Uterus (tissue), 2 donors: ENCODE results near the gene HIBCH.

Experiments
- POLR2A ChIP-seq, 2 donors: fragments of 450-650 bp; IDR thresholded peaks; one replicate each; pipeline ENCODE4 v1.6.1; 2016; ENCODE audit warnings: antibody characterized with exemption in 2 of 2, mild to moderate bottlenecking in 1 of 2, moderate library complexity in 1 of 2
- TF ChIP-seq, protein P1 (sequence below), 4 experiments: fragments of 200-600 bp in 2 of 4; fragments of 450-650 bp in 2 of 4; sonication (generic) in 2 of 4; IDR thresholded peaks; one replicate each; pipeline ENCODE4 v1.5.1; 2016 to 2019; ENCODE audit warnings: antibody characterized with exemption in 4 of 4, mild to moderate bottlenecking in 2 of 4, moderate library complexity in 1 of 4

DNA sequence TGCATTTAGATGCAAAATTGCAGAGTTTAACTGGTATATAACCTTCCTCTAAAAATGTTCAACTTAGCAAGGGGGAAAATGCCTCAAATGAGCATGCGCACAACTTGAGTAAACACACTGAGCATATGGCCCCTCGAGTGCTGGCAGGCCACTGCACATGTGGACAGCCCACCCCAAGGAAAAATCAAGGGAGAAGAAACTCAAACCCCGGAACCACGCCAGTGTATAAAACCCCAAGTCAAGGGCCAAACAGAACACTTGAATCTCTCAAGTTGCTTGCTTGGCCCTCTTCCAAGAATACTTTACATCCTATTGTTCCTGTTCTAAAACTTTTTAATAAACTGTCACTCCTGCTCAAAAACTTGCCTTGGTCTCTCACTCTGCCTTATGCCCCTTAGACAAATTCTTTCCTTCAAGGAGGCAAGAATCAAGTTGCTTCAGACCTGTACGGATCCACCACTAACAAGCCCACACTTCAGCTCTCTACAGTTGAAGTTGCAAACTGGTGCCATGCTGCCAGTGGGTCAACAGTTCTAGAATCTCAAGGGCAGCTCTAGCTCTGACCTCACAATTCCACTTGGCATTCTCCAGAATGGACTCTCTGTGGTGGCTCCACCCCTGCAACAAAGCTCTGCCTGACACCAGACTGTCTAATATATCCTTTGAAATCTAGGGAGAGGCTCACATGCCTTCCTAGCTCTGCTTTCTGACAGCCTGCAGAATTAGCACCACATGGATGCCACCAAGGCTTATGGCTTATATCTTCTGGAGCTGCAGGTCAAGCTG, 38.9 kb downstream of the HIBCH start:
- TF ChIP-seq, protein P1, sequence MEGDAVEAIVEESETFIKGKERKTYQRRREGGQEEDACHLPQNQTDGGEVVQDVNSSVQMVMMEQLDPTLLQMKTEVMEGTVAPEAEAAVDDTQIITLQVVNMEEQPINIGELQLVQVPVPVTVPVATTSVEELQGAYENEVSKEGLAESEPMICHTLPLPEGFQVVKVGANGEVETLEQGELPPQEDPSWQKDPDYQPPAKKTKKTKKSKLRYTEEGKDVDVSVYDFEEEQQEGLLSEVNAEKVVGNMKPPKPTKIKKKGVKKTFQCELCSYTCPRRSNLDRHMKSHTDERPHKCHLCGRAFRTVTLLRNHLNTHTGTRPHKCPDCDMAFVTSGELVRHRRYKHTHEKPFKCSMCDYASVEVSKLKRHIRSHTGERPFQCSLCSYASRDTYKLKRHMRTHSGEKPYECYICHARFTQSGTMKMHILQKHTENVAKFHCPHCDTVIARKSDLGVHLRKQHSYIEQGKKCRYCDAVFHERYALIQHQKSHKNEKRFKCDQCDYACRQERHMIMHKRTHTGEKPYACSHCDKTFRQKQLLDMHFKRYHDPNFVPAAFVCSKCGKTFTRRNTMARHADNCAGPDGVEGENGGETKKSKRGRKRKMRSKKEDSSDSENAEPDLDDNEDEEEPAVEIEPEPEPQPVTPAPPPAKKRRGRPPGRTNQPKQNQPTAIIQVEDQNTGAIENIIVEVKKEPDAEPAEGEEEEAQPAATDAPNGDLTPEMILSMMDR (IDR thresholded peaks at IDR 0.05) = no peak
- no peak for TF ChIP-seq POLR2A (IDR thresholded peaks at IDR 0.05)
